BLaER1 (cell line): ENCODE measurements around the gene BTBD9.

ENCODE experiments used
- H3K27ac ChIP-seq: shearing (Covaris generic); formaldehyde crosslinking; 2 replicates; pipeline ENCODE4 v1.8.1; 2022
- H3K27me3 ChIP-seq: shearing (Covaris generic); formaldehyde crosslinking; 2 replicates; pipeline ENCODE4 v1.8.1; 2022
- H3K36me3 ChIP-seq: shearing (Covaris generic); formaldehyde crosslinking; 2 replicates; pipeline ENCODE4 v1.8.1; 2022
- H3K4me1 ChIP-seq: shearing (Covaris generic); formaldehyde crosslinking; 2 replicates; pipeline ENCODE4 v1.8.1; 2022
- H3K4me2 ChIP-seq: shearing (Covaris generic); formaldehyde crosslinking; 2 replicates; pipeline ENCODE4 v1.8.1; 2022
- H3K4me3 ChIP-seq: shearing (Covaris generic); formaldehyde crosslinking; 2 replicates; pipeline ENCODE4 v1.8.1; 2022
- H3K9ac ChIP-seq: shearing (Covaris generic); formaldehyde crosslinking; 2 replicates; pipeline ENCODE4 v1.8.1; 2022
- H3K9me3 ChIP-seq: shearing (Covaris generic); formaldehyde crosslinking; 2 replicates; pipeline ENCODE4 v1.8.1; 2022
- H4K20me1 ChIP-seq: shearing (Covaris generic); formaldehyde crosslinking; 2 replicates; pipeline ENCODE4 v1.8.1; 2022
- Cebpa-rat ChIP-seq: shearing (Covaris generic); IDR thresholded peaks from 2 replicates; pipeline ENCODE4 v1.8.1; 2022

Gene BTBD9

GRCh38 chr6:38270367-38270766 lies 369.4 kb downstream of the BTBD9 start:
- H3K27ac ChIP-seq = no peak overlapping the region

GRCh38 chr6:38269461-38270172 lies 370.1 kb downstream of the BTBD9 start:
- Histone ChIP-seq H3K27me3 (no peaks in the 10 kb centered on the region), H3K4me3 (no peak overlapping the region), H3K36me3 (no peaks in the 10 kb centered on the region), H4K20me1 (no peaks in the 10 kb centered on the region), H3K9me3 (no peaks in the 10 kb centered on the region), H3K4me1 (no peaks in the 10 kb centered on the region), H3K4me2 (no peak overlapping the region), H3K27ac (no peak overlapping the region), H3K9ac (no peak overlapping the region)
- no peak for TF ChIP-seq Cebpa-rat

More at GRCh38 chr6:38270367-38270766, 369.4 kb downstream of the BTBD9 start:
- Histone ChIP-seq H3K36me3 (no peaks in the 10 kb centered on the region), H3K4me1 (no peaks in the 10 kb centered on the region), H3K4me3 (no peak overlapping the region), H3K9me3 (no peaks in the 10 kb centered on the region), H4K20me1 (no peaks in the 10 kb centered on the region), H3K4me2 (no peak overlapping the region), H3K9ac (no peak overlapping the region), H3K27me3 (no peaks in the 10 kb centered on the region)
- TF ChIP-seq Cebpa-rat = no peak

DNA sequence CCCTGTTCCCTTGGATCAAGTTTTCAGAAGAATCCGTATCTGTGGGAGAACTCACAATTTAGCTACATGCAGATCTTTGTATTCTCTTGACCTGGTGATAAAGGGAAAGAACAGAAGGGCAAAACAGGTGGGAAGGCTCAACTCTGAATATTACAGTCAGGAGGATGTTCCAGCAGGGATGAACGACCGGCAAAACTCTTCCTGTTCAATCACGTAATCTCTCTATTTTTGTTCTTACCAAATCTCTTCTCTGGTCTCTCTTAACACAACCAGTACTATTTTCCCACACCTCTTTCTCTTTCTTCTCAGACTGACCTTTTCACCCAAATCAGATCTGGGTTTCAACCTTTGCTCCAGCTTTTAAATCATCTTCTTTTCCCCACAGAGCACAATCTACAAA lies 371.4 kb downstream of the BTBD9 start:
- no peaks in the 10 kb centered on the region for H3K4me1 ChIP-seq
- no peaks in the 10 kb centered on the region for H3K36me3 ChIP-seq
- no peaks in the 10 kb centered on the region for H4K20me1 ChIP-seq
- H3K9me3 ChIP-seq = no peaks in the 10 kb centered on the region
- TF ChIP-seq Cebpa-rat = no peak
- no peaks in the 10 kb centered on the region for H3K27me3 ChIP-seq
- no peak overlapping the region for H3K4me2 ChIP-seq
- H3K4me3 ChIP-seq = no peak overlapping the region
- H3K9ac ChIP-seq = no peak overlapping the region
- H3K27ac ChIP-seq = no peak overlapping the region

DNA sequence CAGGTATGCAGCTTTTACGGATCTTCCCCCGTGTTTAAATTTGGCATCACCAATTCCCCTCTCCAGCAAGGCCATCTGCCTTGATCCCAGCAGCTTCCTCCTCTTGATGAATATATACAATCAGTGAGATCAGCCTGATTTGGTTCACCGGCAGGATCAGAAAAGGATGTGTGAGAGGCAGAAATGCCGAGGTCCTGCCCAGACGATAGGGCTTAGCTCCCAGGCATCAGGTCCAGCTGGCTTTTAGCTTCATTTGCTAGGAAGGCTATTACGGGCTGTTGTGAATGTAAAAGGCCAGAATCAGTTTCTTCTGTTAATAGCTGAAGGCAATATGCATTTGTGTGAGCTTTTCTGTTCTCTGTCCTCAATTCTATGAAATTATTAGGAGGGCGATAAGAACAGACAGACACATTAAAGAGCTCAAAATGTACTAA lies 372.8 kb downstream of the BTBD9 start:
- Histone ChIP-seq H3K27me3 (no peaks in the 10 kb centered on the region), H3K4me3 (no peak overlapping the region), H3K27ac (no peak overlapping the region), H3K4me1 (no peaks in the 10 kb centered on the region), H3K36me3 (no peaks in the 10 kb centered on the region), H3K4me2 (no peak overlapping the region), H3K9me3 (no peaks in the 10 kb centered on the region), H4K20me1 (no peaks in the 10 kb centered on the region), H3K9ac (no peak overlapping the region)
- no peak for TF ChIP-seq Cebpa-rat

DNA sequence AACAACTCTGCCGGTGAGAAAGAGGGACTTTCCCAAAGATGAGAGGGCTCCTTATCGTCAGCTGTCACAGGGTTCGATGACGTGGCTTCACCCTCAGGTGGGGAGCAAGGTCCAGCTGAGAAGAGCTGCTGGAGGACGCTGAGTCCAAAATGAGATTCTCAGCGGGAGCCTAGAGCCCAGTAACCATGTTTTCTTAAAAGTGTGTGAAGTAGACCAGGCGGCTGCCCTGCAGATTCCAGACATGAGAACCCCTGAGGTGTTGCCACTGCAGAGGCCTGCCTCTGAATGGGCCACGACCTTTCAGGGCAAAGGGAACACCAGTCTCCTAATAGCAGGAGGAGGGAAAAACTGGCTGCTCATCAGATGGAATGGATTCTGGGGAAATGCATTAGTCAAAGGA lies 375.1 kb downstream of the BTBD9 start:
- TF ChIP-seq Cebpa-rat = no peak
- no peak overlapping the region for H3K27ac ChIP-seq
- no peaks in the 10 kb centered on the region for H3K4me1 ChIP-seq

GRCh38 chr6:38262609-38263008 lies 377.1 kb downstream of the BTBD9 start:
- Histone ChIP-seq H3K27ac (no peak overlapping the region), H3K4me1 (no peaks in the 10 kb centered on the region), H3K36me3 (no peaks in the 10 kb centered on the region), H4K20me1 (no peaks in the 10 kb centered on the region), H3K27me3 (no peaks in the 10 kb centered on the region), H3K9ac (no peak overlapping the region), H3K4me2 (no peak overlapping the region), H3K4me3 (no peak overlapping the region), H3K9me3 (no peaks in the 10 kb centered on the region)
- TF ChIP-seq Cebpa-rat = no peak

More for the DNA sequence above, 375.1 kb downstream of the BTBD9 start:
- H3K27me3 ChIP-seq = no peaks in the 10 kb centered on the region
- H3K4me3 ChIP-seq = no peak overlapping the region
- H3K9me3 ChIP-seq = no peaks in the 10 kb centered on the region
- H3K9ac ChIP-seq = no peak overlapping the region
- H3K4me2 ChIP-seq = no peak overlapping the region
- no peaks in the 10 kb centered on the region for H3K36me3 ChIP-seq
- no peaks in the 10 kb centered on the region for H4K20me1 ChIP-seq

GRCh38 chr6:38262026-38262425 lies 377.7 kb downstream of the BTBD9 start:
- TF ChIP-seq Cebpa-rat = no peak
- H3K27ac ChIP-seq = no peak overlapping the region
- no peaks in the 10 kb centered on the region for H3K36me3 ChIP-seq
- H3K4me2 ChIP-seq = no peak overlapping the region
- H3K27me3 ChIP-seq = no peaks in the 10 kb centered on the region
- H3K9me3 ChIP-seq = no peaks in the 10 kb centered on the region
- H3K9ac ChIP-seq = no peak overlapping the region
- H3K4me3 ChIP-seq = no peak overlapping the region
- no peaks in the 10 kb centered on the region for H4K20me1 ChIP-seq
- no peaks in the 10 kb centered on the region for H3K4me1 ChIP-seq

- H3K36me3 ChIP-seq = no peaks in the 10 kb centered on the region
- H3K4me2 ChIP-seq = no peak overlapping the region
- TF ChIP-seq Cebpa-rat = no peak
- no peaks in the 10 kb centered on the region for H3K4me1 ChIP-seq
- H3K9ac ChIP-seq = no peak overlapping the region
- H3K27me3 ChIP-seq = no peaks in the 10 kb centered on the region
- no peaks in the 10 kb centered on the region for H4K20me1 ChIP-seq
- no peak overlapping the region for H3K27ac ChIP-seq
- no peaks in the 10 kb centered on the region for H3K9me3 ChIP-seq
- no peak overlapping the region for H3K4me3 ChIP-seq
These were observed 378.1 kb downstream of the BTBD9 start for GRCh38 chr6:38261626-38262025.

- H3K4me2 ChIP-seq = no peak overlapping the region
- H3K27ac ChIP-seq = no peak overlapping the region
- H3K27me3 ChIP-seq = no peaks in the 10 kb centered on the region
- H3K4me1 ChIP-seq = no peaks in the 10 kb centered on the region
- H3K4me3 ChIP-seq = no peak overlapping the region
- H3K9me3 ChIP-seq = no peaks in the 10 kb centered on the region
- H3K36me3 ChIP-seq = peaks cover under 1% of the 10 kb centered on the region; the same call in 1 of the 2 replicates
- H3K9ac ChIP-seq = no peak overlapping the region
- H4K20me1 ChIP-seq = no peaks in the 10 kb centered on the region
- no peak for TF ChIP-seq Cebpa-rat
These were observed 380.0 kb downstream of the BTBD9 start for GRCh38 chr6:38259736-38260135.

- Histone ChIP-seq H4K20me1 (no peaks in the 10 kb centered on the region), H3K9ac (no peak overlapping the region), H3K36me3 (no peaks in the 10 kb centered on the region), H3K9me3 (no peaks in the 10 kb centered on the region), H3K4me1 (no peaks in the 10 kb centered on the region), H3K4me2 (no peak overlapping the region), H3K27ac (no peak overlapping the region), H3K27me3 (no peaks in the 10 kb centered on the region), H3K4me3 (no peak overlapping the region)
- no peak for TF ChIP-seq Cebpa-rat
These were observed 391.1 kb downstream of the BTBD9 start for GRCh38 chr6:38248500-38249234.
